Measurements from ENCODE around the gene PPP3R2. TPM values are rescaled to one million over a fixed set of nuclear protein-coding genes. Genes with fewer than 3 reads are reported as not detected.

Gene PPP3R2
- total RNA-seq, 1 donor from 2014 or later = not detected

- peak in 1 of 2 donors; percentile 44 for DNase-seq (ENCODE audit: low read depth in 2 of 2)
These were observed 4.7 kb downstream of the PPP3R2 start for GRCh38 chr9:101590074-101590473.

DNA sequence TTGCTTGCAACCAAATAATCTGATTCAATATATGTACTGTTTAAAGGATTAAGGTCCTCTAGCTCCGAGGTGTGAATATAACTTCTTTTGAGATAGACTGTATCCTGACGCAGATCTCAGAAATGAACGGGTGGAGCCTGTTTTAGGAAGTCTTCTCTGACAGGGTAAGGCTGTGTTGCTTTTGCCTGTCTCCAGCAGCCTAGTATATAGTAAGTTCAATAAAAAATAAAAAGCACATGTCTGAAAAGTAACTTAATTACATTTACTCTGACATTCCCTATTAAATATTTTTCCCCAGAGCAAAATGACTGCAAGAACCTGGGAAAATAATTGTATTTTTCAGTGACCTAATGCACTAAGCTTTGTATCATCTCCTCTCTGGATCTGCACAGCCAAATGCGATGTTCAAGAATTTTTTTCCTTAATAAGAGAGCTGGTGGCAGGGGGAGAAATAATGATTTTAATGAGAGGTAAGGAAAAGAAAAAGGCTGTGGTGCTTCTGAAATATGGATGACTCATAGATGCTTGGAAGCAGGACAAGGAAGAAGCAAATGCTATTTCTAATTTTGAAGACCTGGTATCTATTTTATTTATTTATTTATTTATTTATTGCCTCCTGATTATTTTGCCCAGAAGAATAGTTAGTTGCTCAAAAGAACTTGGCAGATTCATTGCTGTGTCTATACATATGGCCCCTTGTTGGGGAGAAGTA, 7.3 kb downstream of the PPP3R2 start:
- no peak for DNase-seq (ENCODE audit: low read depth in 2 of 2)

GRCh38 chr9:101586651-101587050, 8.1 kb downstream of the PPP3R2 start:
- no peak for DNase-seq (ENCODE audit: low read depth in 2 of 2)

- no peak for DNase-seq (ENCODE audit: low read depth in 2 of 2)
These were observed 9.0 kb downstream of the PPP3R2 start for GRCh38 chr9:101585740-101586139.

DNA sequence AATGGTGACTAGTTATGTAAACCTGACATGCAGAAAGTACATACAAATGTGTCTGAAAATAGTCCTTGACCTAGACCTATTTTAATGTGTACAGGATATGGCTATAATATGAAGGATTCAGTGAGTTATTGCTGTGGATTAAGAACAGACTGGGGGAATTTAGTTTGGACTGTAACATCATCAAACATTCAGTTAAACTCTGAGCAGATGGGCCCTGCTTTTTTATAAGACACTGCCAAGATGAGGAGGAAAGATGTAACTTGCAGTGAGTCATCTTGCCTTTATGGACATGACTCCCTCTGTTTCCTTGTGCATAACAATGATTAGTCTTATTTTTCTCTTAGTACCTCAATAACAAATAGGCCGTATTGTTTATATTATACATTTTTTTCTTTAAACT, 12.2 kb downstream of the PPP3R2 start:
- DNase-seq (ENCODE audit: low read depth in 2 of 2) = peak in 1 of 2 donors; percentile 69

- no peak for DNase-seq (ENCODE audit: low read depth in 2 of 2)
These were observed 14.8 kb downstream of the PPP3R2 start for GRCh38 chr9:101579711-101580545.

DNA sequence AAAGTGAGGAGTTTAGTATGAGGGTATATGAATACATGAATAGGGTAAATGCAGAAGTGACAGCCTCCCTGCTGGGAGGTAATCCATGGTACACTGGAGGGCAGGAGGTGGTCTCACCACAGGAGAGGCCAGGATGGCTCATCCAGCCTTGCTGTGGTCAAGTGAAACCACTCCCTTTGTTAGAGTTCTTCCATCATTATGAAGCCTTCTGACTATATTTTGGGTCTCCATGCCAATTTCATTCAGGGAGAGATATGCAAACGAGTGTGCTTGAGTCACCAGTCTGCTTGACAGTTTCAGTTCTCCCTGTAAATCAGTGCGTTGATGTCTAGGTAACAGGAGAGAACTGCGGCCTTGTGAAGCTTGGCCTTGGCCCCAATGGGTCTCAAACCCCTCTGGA, 16.4 kb downstream of the PPP3R2 start:
- DNase-seq (ENCODE audit: low read depth in 2 of 2) = no peak

- no peak for DNase-seq (ENCODE audit: low read depth in 2 of 2)
These were observed 19.9 kb downstream of the PPP3R2 start for GRCh38 chr9:101574731-101575333.

DNA sequence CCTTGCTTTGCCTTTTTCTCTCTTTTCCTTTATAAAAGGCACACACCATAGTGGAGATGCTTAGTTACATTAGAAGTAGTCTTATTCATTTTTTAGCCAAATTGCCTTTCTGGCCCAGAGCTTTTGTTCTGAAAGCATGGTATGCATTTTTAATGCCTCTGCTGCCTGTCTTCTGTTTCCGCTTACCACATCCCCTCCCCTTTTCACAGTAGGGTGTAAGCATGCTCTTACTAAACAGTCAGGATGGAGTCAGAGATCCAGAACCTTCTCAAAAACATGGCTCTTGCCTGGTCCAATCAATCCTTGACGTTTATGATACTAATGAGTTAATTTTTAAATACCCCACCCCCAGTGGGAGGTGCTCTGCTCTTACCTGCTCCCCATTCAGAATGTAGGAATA, 22.5 kb downstream of the PPP3R2 start:
- DNase-seq (ENCODE audit: low read depth in 2 of 2) = no peak

DNA sequence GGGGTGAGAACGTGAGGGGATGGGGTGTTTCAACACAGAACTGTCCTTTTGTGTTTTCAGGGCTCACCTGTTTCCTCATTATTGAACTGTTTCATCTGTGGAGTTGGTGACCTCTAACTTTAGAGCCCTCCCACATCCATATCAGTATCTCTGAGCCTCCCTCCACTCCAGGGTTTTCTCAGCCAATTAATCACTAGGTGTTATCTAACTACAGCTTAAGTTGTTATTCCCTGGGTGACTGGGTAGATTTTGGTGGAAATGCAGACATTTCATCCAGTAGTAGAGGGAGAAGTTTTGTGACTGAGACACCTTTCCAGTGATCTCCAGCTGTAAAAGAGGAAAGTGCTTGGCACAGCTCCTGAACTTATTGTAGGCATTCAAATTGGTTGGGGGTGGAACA, 23.7 kb downstream of the PPP3R2 start:
- DNase-seq (ENCODE audit: low read depth in 2 of 2) = no peak

DNA sequence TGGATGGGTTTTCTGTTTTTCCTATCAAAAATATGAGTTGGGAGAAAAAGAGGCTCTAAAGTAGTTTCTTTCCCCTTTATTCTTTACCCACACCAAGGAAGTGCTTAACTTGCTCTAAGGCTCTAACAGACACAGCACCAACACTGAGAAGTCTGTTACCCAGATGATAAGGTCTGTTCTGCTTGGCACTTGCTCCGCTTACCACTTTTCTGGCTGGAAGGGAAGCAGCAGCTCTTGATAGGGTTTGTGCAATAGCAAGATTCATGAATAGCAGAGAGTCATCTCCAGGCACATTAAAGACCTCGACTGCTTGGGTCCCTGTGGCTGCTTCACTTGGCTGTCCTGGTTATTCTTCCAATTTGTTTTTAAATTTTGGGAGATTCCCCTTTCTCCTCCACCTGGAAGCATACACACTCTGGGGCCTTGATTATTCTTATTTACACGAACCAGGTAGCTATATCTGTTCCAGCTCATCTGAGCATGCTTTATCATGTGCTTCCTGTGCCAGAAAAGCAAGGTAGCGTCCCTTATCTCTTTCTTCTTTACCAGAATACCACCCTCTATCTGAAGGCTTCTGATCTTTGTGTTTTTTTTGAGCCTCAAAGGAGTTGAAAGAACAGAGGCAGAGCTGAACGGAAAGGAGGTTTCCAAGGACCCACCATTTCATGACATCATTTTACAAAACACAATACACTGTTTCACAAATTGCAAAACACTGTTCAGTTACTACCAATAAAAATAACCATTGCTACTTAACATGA, 24.8 kb downstream of the PPP3R2 start:
- no peak for DNase-seq (ENCODE audit: low read depth in 2 of 2)

- DNase-seq (ENCODE audit: low read depth in 2 of 2) = no peak
These were observed 26.9 kb downstream of the PPP3R2 start for GRCh38 chr9:101567725-101568350.

DNA sequence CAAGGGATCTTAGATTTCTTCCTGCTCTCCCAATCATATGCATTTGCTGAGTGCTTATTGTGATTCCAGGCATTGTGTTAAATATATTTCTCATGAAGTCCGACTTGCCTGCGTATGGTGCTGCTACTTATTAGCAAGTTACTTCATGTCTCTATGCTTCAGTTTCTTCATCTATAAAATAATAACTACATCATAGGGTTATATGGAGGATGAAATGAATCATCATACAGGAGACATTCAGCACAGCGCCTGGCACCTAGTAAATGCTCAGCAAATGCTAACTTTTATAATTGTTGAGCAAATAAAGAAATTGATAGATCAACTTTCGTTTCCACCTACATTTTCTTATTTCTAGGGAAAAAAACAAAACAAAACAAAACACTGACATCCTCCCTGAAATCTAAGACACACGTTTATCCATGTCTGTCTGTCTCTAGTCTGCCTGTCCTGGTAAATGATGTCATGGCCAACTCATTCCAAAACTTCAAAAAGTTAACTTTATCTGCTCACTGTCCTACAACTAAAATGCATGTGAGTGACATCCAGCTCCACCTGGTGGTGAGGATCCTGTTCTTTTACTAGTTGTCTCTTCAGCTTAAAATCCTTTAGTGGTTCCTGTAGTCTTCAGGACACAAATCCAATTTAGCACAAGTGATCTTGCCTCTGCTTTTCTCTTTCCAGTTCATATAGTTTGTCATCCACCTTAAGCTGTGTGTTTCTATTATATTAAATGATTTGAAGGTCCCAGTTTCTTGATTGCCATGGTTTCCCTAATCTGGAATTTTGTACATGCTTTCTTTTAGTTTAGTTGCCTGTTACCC, 27.7 kb downstream of the PPP3R2 start:
- DNase-seq (ENCODE audit: low read depth in 2 of 2) = peak; percentile 42 to 76

DNA sequence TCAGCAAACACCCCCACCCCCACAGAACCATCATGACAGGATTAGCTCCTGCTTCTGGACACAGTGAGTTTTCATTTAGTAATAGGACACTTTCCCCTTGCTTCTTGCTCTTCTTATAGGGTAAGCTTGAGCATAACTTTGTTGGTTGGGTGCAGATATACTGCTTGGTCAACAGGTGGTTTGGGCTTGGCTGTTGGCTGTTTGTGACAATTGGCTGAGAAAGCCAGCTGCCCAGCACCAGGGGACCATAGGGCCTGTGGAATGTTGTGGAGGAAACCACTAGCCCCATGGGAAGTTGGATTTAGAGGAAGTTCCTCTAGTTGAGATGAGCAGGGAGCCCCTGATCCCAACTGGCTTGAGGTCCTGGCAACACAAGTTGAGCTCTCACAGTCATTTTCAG, 30.5 kb downstream of the PPP3R2 start:
- DNase-seq (ENCODE audit: low read depth in 2 of 2) = no peak

DNA sequence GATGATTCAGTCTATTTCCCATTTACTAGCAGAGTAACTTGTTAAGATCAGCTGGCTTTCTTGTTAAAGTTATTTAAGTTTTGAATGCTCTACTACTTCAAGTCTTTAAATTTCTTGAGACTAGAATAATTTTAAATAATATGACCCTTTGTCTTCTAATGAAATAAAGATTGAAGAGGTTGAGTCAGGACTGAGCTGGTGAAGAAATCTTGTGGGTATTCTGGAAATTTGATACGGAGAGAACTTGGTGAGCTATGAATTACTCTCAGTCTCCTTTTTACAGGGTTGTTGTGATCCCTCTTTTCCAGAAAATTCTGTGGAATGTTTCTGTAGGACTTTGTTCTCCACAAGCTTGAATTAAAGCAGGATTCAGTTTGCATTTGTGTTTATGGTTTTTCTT, 31.8 kb downstream of the PPP3R2 start:
- DNase-seq (ENCODE audit: low read depth in 2 of 2) = no peak

DNA sequence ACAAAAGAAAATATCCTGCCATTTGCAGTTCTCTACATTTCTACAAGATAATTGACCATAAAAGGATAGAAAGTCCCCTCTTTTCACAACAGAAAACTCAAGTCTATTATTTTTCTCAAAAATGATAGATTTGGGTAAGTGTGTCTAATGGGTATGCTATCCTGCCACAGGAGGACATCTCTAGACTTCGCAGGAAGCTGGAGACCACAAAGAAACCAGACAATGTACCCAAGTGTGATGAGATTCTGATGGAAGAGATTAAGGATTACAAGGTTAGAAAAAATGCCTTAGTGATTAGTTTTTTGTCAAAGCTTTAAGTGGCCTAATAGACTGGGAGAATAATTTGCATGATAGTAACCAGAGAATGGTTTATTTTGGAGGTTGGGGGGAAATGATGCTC, 33.0 kb downstream of the PPP3R2 start:
- DNase-seq (ENCODE audit: low read depth in 2 of 2) = no peak

DNA sequence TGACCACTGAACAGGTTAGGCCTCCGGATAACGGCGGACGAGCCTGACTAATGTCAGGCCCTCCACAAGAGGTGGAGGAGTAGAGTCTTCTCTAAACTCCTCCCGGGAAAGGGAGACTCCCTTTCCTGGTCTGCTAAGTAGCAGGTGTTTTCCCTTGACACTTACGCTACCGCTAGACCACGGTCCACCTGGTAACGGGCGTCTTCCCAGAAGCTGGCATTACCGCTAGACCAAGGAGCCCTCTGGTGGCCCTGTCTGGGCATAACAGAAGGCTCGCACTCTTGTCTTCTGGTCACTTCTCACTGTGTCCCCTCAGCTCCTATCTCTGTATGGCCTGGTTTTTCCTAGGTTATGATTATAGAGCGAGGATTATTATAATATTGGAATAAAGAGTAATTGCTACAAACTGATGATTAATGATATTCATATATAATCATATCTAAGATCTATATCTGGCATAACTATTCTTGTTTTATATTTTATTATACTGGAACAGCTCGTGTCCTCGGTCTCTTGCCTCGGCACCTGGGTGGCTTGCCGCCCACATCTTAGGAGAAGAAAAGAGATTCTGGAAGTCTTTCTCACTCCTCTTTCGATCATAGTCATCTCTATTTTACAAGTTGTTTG, 45.2 kb downstream of the PPP3R2 start:
- DNase-seq (ENCODE audit: low read depth in 2 of 2) = peak in 1 of 2 donors; percentile 26

DNA sequence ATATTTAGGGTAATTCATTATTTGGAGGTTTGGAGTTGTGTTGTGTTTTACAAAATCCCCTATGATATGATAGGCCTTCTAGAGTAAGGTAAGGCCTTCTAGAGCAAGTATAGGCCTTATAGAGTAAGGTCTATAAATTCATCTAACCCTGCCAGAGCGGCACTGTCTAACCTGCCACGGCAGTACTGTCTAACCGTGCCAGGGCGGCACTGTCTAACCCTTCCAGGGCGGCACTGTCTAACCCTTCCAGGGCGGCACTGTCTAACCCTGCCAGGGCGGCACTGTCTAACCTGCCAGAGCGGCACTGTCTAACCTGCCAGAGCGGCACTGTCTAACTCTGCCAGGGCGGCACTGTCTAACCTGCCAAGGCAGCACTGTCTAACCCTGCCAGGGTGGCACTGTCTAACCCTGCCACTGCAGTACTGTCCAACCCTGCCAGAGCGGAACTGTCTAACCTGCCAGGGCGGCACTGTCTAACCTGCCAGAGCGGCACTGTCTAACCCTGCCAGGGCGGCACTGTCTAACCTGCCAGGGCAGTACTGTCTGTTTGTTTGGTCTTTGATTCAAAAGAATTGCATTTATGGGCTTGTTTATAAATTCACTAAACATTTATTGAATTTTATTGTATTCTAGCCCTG, 51.6 kb downstream of the PPP3R2 start:
- DNase-seq (ENCODE audit: low read depth in 2 of 2) = no peak
